D721Med (cell line): ENCODE results near the gene DEPDC1B.
"Not testable (repeated sequence)": the region's sequence is repeated elsewhere in the genome, so short reads cannot be mapped to it uniquely, and the experiment has no call there.

Source experiments
- DNase-seq: peaks from one replicate; pipeline ENCODE4 v3.0.0; 2011; ENCODE audit warnings: low spot score; ENCODE audit not compliant: insufficient read length
- FAIRE-seq: peaks from 2 replicates; lab custom pipeline; 2011; peaks lifted over from hg19 to GRCh38; lab: Jason Lieb, UNC
- CTCF ChIP-seq: IDR thresholded peaks from 2 replicates; pipeline ENCODE4 v1.5.1; 2012; ENCODE audit warnings: mild to moderate bottlenecking, control low read depth; ENCODE audit not compliant: insufficient read depth; ENCODE audit errors: missing control alignments

The DEPDC1B gene

GRCh38 chr5:60584304-60584703, 115.7 kb downstream of the DEPDC1B start:
- TF ChIP-seq CTCF, result no peak
- FAIRE-seq (no peak), DNase-seq (no peak)

GRCh38 chr5:60583616-60584015, 116.3 kb downstream of the DEPDC1B start:
- no peak for DNase-seq
- FAIRE-seq, result no peak
- no peak for TF ChIP-seq CTCF

- TF ChIP-seq CTCF, result no peak
- DNase-seq, result no peak
- FAIRE-seq, result no peak
Observed at GRCh38 chr5:60578315-60578714, 121.7 kb downstream of the DEPDC1B start.

GRCh38 chr5:60577116-60577515, 122.8 kb downstream of the DEPDC1B start:
- FAIRE-seq, result no peak
- TF ChIP-seq CTCF, result no peak

GRCh38 chr5:60576425-60576824, 123.5 kb downstream of the DEPDC1B start:
- FAIRE-seq (no peak), DNase-seq (no peak)
- TF ChIP-seq CTCF, result no peak

More at GRCh38 chr5:60577116-60577515, 122.8 kb downstream of the DEPDC1B start:
- no peak for DNase-seq

- no peak for TF ChIP-seq CTCF
- FAIRE-seq, result no peak
- no peak for DNase-seq
Observed at GRCh38 chr5:60568646-60569045, 131.3 kb downstream of the DEPDC1B start.

GRCh38 chr5:60563696-60564324, 136.2 kb downstream of the DEPDC1B start:
- DNase-seq, result no peak
- no peak for FAIRE-seq
- TF ChIP-seq CTCF, result no peak

GRCh38 chr5:60553291-60553690, 146.7 kb downstream of the DEPDC1B start:
- FAIRE-seq, DNase-seq: not testable (repeated sequence)
